Stimulated activated CD8-positive, alpha-beta memory T cell treated with anti-CD3 and anti-CD28 coated beads, Interleukin-12 subunit alpha, Interleukin-12 subunit beta, amount 100 ng/mL, for 4 hours (primary cell): ENCODE measurements around the gene LMNB1.

ENCODE experiments used
- DNase-seq: peaks from one replicate; pipeline ENCODE4 v3.0.0-alpha.2; 2020; ENCODE audit warnings: low read depth

The LMNB1 gene

DNA sequence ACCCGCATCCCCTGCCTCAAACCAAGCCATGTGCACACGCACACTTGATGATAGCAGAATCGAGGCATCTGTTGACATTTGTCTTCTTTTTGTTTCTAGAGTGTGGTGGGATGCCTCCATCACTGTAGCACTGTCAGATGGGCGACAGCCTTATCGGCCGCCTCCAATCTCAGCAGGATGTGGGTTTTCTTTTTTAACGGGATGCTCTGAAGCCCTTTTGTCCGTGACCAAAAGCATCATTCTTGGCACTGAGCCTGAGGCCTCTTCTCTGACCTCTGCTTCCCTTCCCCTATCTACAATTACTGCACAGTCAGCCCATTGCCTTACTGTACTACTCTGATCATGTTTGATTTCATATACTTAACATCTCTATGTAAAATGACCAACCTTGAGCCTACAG, 78.3 kb downstream of the LMNB1 start:
- no peak for DNase-seq

DNA sequence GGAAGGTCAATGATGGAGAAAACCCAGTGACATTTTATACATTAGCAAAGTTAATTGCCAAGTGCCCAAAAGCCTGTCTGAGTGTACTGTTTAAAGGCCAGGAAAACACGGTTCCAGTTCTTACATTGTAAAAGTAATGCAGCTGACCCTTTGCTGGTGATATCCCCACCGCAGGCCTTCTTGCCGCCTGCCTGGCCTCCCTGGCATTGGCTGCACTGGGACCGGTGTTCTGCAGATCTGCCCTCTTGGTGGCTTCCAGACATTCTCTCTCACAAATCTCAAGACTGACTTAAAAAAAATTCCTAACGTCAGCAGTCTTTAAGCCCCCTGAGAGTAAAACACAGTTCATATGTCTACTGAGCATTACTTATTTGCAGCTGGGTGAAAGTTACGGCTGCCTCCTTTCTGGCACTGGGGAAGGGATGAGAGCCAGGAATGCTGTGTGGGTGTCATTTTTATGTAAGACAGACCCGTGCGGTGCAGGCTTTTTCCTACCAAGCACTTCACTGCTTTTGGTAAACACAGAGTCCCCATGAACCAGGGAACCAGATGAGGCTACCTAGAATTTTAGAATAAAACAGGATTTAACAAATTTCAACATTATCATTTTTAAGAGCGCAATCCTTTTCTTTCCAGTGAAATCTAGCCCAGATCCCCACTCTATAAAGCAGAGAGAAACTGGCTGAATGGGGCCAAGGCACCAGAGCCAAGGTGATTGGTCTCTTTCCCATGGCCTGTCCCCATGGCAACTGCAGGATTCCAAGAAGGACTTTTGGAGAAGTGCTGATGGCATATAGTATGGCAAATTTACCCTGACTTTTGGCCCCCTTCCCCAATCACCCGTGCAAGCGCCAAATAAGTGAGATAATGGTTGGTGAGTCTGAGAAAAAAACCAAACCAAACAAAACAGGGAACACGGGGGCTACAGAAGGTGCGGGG, 80.8 kb downstream of the LMNB1 start:
- DNase-seq, result no peak

DNA sequence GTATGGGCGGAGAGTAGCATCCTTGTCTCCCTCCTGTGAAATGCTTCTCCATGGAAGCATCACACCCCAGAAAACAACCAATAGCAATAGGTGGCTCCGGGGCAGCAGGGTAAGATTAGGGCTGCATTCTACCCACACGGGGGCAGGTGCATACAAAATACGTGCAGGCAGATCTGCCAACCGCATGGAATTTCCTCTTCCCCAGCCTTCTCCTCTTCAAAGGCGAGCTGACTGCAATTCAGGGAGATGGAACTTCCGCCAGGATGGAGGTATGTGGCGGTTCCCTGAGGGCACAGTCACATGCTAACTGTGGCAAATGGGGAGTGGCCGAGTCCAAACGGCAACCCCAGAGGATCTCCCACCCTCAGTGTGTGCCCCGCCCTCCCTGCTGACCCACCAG, 81.5 kb downstream of the LMNB1 start:
- DNase-seq, result no peak

GRCh38 chr5:126863402-126863801, 86.5 kb downstream of the LMNB1 start:
- DNase-seq, result no peak

DNA sequence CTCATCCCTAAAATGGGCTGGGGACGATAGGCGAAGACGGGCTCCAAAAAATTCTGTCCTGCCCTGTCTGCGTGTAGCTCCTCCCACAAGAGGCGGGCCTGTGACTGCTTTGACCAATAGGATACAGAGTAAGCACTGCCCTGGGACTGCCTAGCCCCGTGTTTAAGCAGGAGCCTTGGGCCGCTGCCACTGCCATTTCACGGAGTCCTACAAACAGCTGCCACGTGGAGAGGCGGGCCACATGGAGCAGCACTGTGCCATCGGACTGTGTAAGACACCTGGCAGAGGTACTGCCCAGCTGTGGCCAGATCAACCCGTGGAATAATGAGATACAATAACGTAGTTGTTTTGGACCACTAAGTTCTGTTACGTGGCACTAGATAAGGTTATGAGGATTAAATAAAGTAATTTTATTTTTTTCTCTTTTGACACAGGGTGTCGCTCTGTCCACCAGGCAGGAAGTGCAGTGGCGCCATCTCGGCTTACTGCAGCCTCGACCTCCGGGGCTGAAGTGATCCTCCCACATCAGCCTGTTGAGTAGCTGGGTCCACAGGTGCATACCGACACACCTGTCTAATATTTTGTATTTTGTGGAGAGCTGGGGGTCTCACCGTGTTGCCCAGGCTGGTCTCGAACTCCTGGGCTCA, 87.2 kb downstream of the LMNB1 start:
- no peak for DNase-seq

GRCh38 chr5:126865299-126865698, 88.4 kb downstream of the LMNB1 start:
- DNase-seq, result no peak

- no peak for DNase-seq
These were observed 90.1 kb downstream of the LMNB1 start for GRCh38 chr5:126866851-126867636.

DNA sequence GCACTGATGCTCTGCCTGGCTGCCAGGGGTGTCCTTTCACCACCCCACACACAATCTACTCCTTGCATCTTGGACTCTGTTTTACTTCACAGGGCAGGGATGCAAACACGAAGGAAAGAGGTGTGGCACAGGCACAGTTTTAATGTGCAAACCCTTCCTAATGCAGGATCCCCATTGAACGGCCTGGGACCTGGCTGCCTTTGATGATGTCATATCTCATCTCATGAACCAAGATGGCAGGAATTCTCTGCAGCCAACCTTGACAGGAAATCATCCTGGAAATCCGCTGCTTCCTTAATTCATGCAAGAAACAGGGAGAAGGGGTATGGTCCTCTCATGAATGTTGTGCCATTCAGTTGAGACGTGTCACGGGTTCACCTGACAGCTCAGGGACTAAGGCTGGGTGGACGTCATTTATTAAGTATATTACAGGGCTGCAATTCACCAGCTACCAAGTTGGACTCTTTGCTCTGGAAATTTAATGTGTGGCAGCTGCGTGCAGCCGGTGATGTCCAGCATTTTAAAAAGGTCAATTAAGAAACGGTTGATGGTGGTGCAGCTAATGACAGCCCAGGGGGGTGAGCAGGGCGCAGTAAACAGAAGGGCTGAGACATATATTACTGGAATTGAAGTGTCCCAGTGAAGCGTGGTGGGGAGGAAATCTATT, 91.5 kb downstream of the LMNB1 start:
- no peak for DNase-seq

DNA sequence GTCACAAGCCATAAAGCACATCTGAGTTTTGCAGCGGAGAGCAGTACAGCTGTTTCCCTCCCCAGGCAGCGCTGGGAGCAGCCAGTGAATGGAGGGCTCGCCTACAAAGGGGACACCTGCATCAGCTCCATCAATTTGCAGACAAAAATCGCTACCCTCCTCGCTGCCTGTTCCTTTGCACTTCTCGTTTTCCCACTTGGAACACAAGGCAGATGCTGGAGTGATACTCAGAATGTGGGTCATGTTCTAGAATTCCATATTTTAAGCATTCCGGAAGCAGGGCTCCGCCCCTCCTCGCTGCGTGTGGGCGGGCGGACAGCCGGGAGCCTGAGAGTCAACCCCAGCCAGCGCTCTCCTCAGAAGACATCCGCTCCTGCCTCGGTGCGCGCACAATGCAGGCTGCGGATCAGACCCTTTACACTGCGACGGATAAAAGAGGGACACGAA, 92.1 kb downstream of the LMNB1 start:
- no peak for DNase-seq

DNA sequence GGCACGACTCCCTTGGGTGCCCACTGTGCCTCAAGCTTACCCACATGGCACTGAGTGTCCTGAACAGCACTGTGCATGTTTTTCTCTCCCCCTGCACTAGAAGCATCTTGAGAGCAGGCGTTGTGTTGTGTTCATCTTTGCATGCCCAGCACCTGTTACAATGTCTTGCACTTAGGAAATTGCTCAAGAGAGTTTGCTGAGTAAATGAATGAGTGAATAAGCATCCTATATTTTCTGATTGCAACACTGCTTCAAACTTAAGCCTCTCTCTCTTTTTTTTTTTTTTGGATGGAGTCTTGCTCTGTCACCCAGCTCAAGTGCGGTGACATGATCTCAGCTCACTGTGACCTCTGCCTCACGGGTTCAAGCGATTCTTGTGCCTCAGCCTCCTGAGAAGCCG, 94.5 kb downstream of the LMNB1 start:
- no peak for DNase-seq

- DNase-seq, result no peak
These were observed 95.8 kb downstream of the LMNB1 start for GRCh38 chr5:126872561-126873354.

DNA sequence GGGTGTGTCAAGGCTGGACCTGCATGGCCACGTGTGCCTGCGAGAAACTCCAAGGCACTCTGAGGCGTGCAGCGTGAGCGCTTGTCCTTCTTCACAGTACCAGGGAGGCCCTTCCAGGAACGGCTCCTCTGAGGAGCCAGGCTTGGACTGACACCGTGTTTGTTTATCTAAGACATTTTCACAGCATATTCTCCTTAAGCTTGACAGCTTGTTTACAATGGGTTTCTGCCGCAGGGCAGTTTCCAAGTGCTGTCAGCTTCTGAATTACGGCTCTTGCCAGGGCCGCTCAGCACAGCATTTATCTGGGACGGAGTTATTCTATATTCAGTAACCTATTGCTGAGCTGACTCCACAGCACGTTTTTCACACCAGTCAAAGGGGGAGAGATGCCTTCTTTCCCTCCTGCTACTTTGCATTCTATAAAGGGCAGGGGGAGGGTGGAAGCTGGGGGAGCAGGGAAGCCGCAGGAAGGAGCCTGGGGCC, 98.4 kb downstream of the LMNB1 start:
- no peak for DNase-seq

- DNase-seq, result no peak
These were observed 100.7 kb downstream of the LMNB1 start for GRCh38 chr5:126877602-126878001.

DNA sequence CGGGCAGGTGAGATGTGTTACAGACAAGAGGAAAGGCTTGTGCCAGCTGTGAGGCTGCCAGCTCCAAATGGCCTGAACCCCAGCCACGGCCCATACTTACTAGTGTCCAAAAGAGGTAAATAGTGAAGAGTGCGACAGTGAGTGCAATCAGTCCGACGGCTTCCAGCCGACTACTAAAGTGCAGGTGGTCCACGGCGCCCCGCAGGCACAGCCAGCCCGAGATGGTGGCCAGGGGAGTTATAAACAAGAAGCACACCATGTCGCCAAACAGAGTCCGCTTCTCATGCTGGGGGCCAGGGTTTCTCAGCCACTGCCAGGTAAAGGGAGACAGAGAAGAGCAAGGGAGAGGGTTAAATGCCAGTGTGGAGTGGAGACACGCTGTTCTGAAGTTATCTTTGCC, 101.1 kb downstream of the LMNB1 start:
- DNase-seq, result no peak

GRCh38 chr5:126878634-126879033, 101.7 kb downstream of the LMNB1 start:
- DNase-seq, result no peak

GRCh38 chr5:126881821-126882600, 105.1 kb downstream of the LMNB1 start:
- DNase-seq, result no peak

- no peak for DNase-seq
These were observed 106.8 kb downstream of the LMNB1 start for GRCh38 chr5:126883564-126884245.

DNA sequence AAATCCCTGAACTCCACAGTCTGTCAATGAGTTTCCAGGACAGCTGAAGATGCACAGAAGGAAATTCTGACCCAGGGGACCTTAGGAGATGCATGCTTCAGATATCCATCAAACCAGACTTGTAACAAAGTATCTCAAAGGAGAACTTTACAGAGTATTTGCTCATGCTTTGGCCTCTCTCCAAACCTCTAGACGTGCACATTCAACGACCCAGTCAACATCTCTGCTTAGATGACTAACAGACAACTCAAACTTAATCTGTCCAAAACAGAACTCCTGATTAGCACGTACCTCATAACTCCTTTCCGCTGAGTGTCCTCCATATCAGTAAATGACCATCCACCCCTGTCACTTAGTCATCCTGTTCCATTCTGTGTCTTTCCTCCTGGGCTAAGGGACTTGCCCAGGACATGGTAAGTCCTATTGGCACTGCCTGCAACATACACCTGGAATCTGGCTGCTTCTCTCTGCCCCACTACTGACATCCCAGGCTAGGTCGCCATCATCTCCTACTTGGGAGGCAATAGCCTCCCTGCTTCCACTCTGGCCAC, 107.4 kb downstream of the LMNB1 start:
- DNase-seq, result no peak
